ENCODE results near the gene ADAMTS8. TPM values are rescaled to one million over a fixed set of nuclear protein-coding genes. Genes with fewer than 3 reads are reported as not detected.

The ADAMTS8 gene
- total and polyA plus RNA-seq, 2 donors (not counting 1 experiment from before 2014, with no cell fraction given) = 15.0 to 18.8 TPM

GRCh38 chr11:130420478-130421198, 7.8 kb downstream of the ADAMTS8 start:
- H3K9me3 ChIP-seq (ENCODE audit: control insufficient read depth, insufficient read depth, low read depth, low read length) = no peaks in the 10 kb centered on the region
- no peaks in the 10 kb centered on the region for H3K36me3 ChIP-seq (ENCODE audit: control insufficient read depth, insufficient read depth, low read length)
- peak; percentile 7 to 82 for DNase-seq (ENCODE audit: low read depth in 2 of 2)
- peaks cover 19% of the 10 kb centered on the region for H3K27me3 ChIP-seq (ENCODE audit: control insufficient read depth, insufficient read depth, low read length)
- H3K4me3 ChIP-seq (replicated peaks in 1 of 4; ENCODE audit: control extremely low read depth in 1 of 4, insufficient read depth in 1 of 4, low read depth in 3 of 4, low read length in 4 of 4) = no peak overlapping the region
- TF ChIP-seq, protein P1, sequence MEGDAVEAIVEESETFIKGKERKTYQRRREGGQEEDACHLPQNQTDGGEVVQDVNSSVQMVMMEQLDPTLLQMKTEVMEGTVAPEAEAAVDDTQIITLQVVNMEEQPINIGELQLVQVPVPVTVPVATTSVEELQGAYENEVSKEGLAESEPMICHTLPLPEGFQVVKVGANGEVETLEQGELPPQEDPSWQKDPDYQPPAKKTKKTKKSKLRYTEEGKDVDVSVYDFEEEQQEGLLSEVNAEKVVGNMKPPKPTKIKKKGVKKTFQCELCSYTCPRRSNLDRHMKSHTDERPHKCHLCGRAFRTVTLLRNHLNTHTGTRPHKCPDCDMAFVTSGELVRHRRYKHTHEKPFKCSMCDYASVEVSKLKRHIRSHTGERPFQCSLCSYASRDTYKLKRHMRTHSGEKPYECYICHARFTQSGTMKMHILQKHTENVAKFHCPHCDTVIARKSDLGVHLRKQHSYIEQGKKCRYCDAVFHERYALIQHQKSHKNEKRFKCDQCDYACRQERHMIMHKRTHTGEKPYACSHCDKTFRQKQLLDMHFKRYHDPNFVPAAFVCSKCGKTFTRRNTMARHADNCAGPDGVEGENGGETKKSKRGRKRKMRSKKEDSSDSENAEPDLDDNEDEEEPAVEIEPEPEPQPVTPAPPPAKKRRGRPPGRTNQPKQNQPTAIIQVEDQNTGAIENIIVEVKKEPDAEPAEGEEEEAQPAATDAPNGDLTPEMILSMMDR (conservative IDR thresholded peaks at IDR 0.05 in 1 of 2, IDR thresholded peaks at IDR 0.05 in 1 of 2; ENCODE audit: low read depth in 1 of 2, low read length in 2 of 2) = no peak
- TF ChIP-seq EZH2 (IDR thresholded peaks at IDR 0.05; ENCODE audit: low read length, missing control alignments) = no peak
- no peak overlapping the region for H2AFZ ChIP-seq (ENCODE audit: low read length)
- no peak overlapping the region for H3K9ac ChIP-seq (ENCODE audit: insufficient read depth, low read length)
- H3K27ac ChIP-seq (ENCODE audit: insufficient read depth, low read length) = peak overlapping the region; percentile 13
- peak overlapping the region; percentile 42 for H3K4me2 ChIP-seq (ENCODE audit: extremely low read depth, insufficient read depth, low read length)
- peaks cover 18% of the 10 kb centered on the region for H3K4me1 ChIP-seq (ENCODE audit: control insufficient read depth, extremely low read depth, insufficient read depth, low read length)
- no peaks in the 10 kb centered on the region for H3K79me2 ChIP-seq (ENCODE audit: control insufficient read depth, insufficient read depth, low read length)
- H4K20me1 ChIP-seq (ENCODE audit: control insufficient read depth, extremely low read depth, insufficient read depth, low read length) = no peaks in the 10 kb centered on the region

GRCh38 chr11:130418756-130419155, 9.7 kb downstream of the ADAMTS8 start:
- H3K79me2 ChIP-seq (ENCODE audit: control insufficient read depth, insufficient read depth, low read length) = no peaks in the 10 kb centered on the region
- no peak overlapping the region for H3K4me2 ChIP-seq (ENCODE audit: extremely low read depth, insufficient read depth, low read length)
- no peak overlapping the region for H2AFZ ChIP-seq (ENCODE audit: low read length)
- H3K27me3 ChIP-seq (ENCODE audit: control insufficient read depth, insufficient read depth, low read length) = peaks cover 7% of the 10 kb centered on the region
- no peak overlapping the region for H3K27ac ChIP-seq (ENCODE audit: insufficient read depth, low read length)
- no peak overlapping the region for H3K4me3 ChIP-seq (replicated peaks in 1 of 4; ENCODE audit: control extremely low read depth in 1 of 4, insufficient read depth in 1 of 4, low read depth in 3 of 4, low read length in 4 of 4)
- DNase-seq (ENCODE audit: low read depth in 2 of 2) = peak; percentile 50 to 71
- H4K20me1 ChIP-seq (ENCODE audit: control insufficient read depth, extremely low read depth, insufficient read depth, low read length) = no peaks in the 10 kb centered on the region
- H3K9me3 ChIP-seq (ENCODE audit: control insufficient read depth, insufficient read depth, low read depth, low read length) = no peaks in the 10 kb centered on the region
- TF ChIP-seq EZH2 (IDR thresholded peaks at IDR 0.05; ENCODE audit: low read length, missing control alignments) = no peak
- TF ChIP-seq, protein P1 (conservative IDR thresholded peaks at IDR 0.05 in 1 of 2, IDR thresholded peaks at IDR 0.05 in 1 of 2; ENCODE audit: low read depth in 1 of 2, low read length in 2 of 2) = no peak
- H3K36me3 ChIP-seq (ENCODE audit: control insufficient read depth, insufficient read depth, low read length) = no peaks in the 10 kb centered on the region
- H3K4me1 ChIP-seq (ENCODE audit: control insufficient read depth, extremely low read depth, insufficient read depth, low read length) = peaks cover 21% of the 10 kb centered on the region
- H3K9ac ChIP-seq (ENCODE audit: insufficient read depth, low read length) = no peak overlapping the region

DNA sequence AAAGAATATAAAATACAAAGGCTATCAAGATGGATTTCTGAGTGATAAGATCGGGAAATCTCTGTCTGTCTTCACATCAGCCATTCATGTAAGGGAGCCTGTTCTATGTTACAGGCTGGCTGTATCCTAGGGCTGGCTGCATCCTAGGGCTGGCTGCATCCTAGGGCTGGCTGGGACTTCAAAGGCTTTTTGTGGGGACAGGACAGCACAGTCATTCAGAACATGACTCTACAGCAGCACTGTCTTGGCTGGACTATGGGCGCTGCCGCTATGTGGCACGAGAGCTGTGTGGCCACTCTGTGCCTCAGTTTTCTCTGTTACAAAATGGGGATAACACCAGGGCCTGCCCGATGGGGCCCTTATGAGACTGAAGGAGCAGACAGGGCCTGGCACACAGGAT, 10.2 kb downstream of the ADAMTS8 start:
- no peaks in the 10 kb centered on the region for H3K9me3 ChIP-seq (ENCODE audit: control insufficient read depth, insufficient read depth, low read depth, low read length)
- H3K27me3 ChIP-seq (ENCODE audit: control insufficient read depth, insufficient read depth, low read length) = peaks cover 2% of the 10 kb centered on the region
- no peaks in the 10 kb centered on the region for H4K20me1 ChIP-seq (ENCODE audit: control insufficient read depth, extremely low read depth, insufficient read depth, low read length)
- H3K79me2 ChIP-seq (ENCODE audit: control insufficient read depth, insufficient read depth, low read length) = no peaks in the 10 kb centered on the region
- no peak overlapping the region for H3K9ac ChIP-seq (ENCODE audit: insufficient read depth, low read length)
- H3K4me3 ChIP-seq (replicated peaks in 1 of 4; ENCODE audit: control extremely low read depth in 1 of 4, insufficient read depth in 1 of 4, low read depth in 3 of 4, low read length in 4 of 4) = no peak overlapping the region
- H3K4me2 ChIP-seq (ENCODE audit: extremely low read depth, insufficient read depth, low read length) = no peak overlapping the region
- DNase-seq (ENCODE audit: low read depth in 2 of 2) = no peak
- H3K27ac ChIP-seq (ENCODE audit: insufficient read depth, low read length) = peak overlapping the region; percentile 45
- TF ChIP-seq EZH2 (IDR thresholded peaks at IDR 0.05; ENCODE audit: low read length, missing control alignments) = no peak
- no peak overlapping the region for H2AFZ ChIP-seq (ENCODE audit: low read length)
- peaks cover 25% of the 10 kb centered on the region for H3K4me1 ChIP-seq (ENCODE audit: control insufficient read depth, extremely low read depth, insufficient read depth, low read length)
- no peaks in the 10 kb centered on the region for H3K36me3 ChIP-seq (ENCODE audit: control insufficient read depth, insufficient read depth, low read length)
